WI38 (cell line): ENCODE measurements around the gene DPYD.

Experiments used
- H3K4me3 ChIP-seq: 2 replicates; pipeline ENCODE4 v1.5.1; 2011; ENCODE audit warnings: low read depth, mild to moderate bottlenecking, control low read depth, low read length
- CTCF ChIP-seq: IDR thresholded peaks from 2 replicates; pipeline ENCODE4 v1.5.1; 2012; ENCODE audit warnings: low read depth, mild to moderate bottlenecking, control low read depth, low read length

Gene DPYD

GRCh38 chr1:97545446-97545845, 375.4 kb downstream of the DPYD start:
- no peak overlapping the region for H3K4me3 ChIP-seq
- TF ChIP-seq CTCF: no peak

GRCh38 chr1:97540346-97540888, 380.4 kb downstream of the DPYD start:
- TF ChIP-seq CTCF: no peak

GRCh38 chr1:97538113-97538512, 382.7 kb downstream of the DPYD start:
- H3K4me3 ChIP-seq: no peak overlapping the region
- TF ChIP-seq CTCF: no peak

More at GRCh38 chr1:97540346-97540888, 380.4 kb downstream of the DPYD start:
- no peak overlapping the region for H3K4me3 ChIP-seq

GRCh38 chr1:97533358-97533757, 387.5 kb downstream of the DPYD start:
- H3K4me3 ChIP-seq: no peak overlapping the region
- TF ChIP-seq CTCF: no peak

GRCh38 chr1:97529600-97529999, 391.2 kb downstream of the DPYD start:
- TF ChIP-seq CTCF: no peak
- no peak overlapping the region for H3K4me3 ChIP-seq

GRCh38 chr1:97524211-97524610, 396.6 kb downstream of the DPYD start:
- no peak for TF ChIP-seq CTCF
- H3K4me3 ChIP-seq: no peak overlapping the region

- TF ChIP-seq CTCF: no peak
- H3K4me3 ChIP-seq: no peak overlapping the region
These were observed 404.2 kb downstream of the DPYD start for GRCh38 chr1:97516588-97516987.
